K562 (cell line): ENCODE data around the gene WASF3.

Experiments
- ATF6 ChIP-seq: sonication (generic); formaldehyde crosslinking; IDR thresholded peaks from 2 replicates; pipeline ENCODE4 v1.4.0; 2020; ENCODE audit warnings: mild to moderate bottlenecking, missing genetic modification reagents
- CTCF ChIP-seq, 3 experiments: IDR thresholded peaks in 2 of 3; conservative IDR thresholded peaks in 1 of 3; 2 replicates each; pipeline ENCODE4 v1.5.1; 2011 to 2012; ENCODE audit warnings: low read length in 3 of 3, mild to moderate bottlenecking in 3 of 3, control low read depth in 2 of 3, improper control_type of control experiment in 1 of 3, inconsistent platforms in 1 of 3, low read depth in 1 of 3, mixed read lengths in 1 of 3, moderate library complexity in 1 of 3; ENCODE audit not compliant: insufficient read depth in 2 of 3
- ILF3 ChIP-seq: fragments of 450-650 bp; IDR thresholded peaks from 2 replicates; pipeline ENCODE4 v1.6.1; 2018; ENCODE audit warnings: antibody characterized with exemption, mild to moderate bottlenecking, moderate library complexity, borderline replicate concordance
- MAZ ChIP-seq, 2 experiments: fragments of 450-650 bp in 1 of 2; sonication (generic) in 1 of 2; formaldehyde crosslinking; IDR thresholded peaks in 1 of 2; conservative IDR thresholded peaks in 1 of 2; 2 replicates each; pipeline versions ENCODE4 v1.4.0 to v1.5.0; 2020; ENCODE audit warnings: mild to moderate bottlenecking in 1 of 2, missing genetic modification reagents in 1 of 2
- PHF8 ChIP-seq: fragments of 200-600 bp; sonication (generic); IDR thresholded peaks from 2 replicates; pipeline ENCODE4 v1.6.1; 2012; ENCODE audit warnings: mixed run types, mild to moderate bottlenecking, inconsistent platforms, low read length, moderate library complexity, borderline replicate concordance
- POLR2A ChIP-seq: fragments of 450-650 bp; conservative IDR thresholded peaks from 2 replicates; pipeline ENCODE4 v1.6.1; 2016
- POLR2AphosphoS2 ChIP-seq: IDR thresholded peaks from 2 replicates; pipeline ENCODE4 v1.6.1; 2012; ENCODE audit warnings: low read length, improper control_type of control experiment
- POLR2AphosphoS5 ChIP-seq: IDR thresholded peaks from 2 replicates; pipeline ENCODE4 v1.6.1; 2011; ENCODE audit warnings: mild to moderate bottlenecking, low read depth, low read length, moderate library complexity; ENCODE audit not compliant: control insufficient read depth, insufficient read depth
- SMARCA4 ChIP-seq: fragments of 450-650 bp; IDR thresholded peaks from 2 replicates; pipeline ENCODE4 v1.6.1; 2016
- SOX6 ChIP-seq: fragments of 450-650 bp; IDR thresholded peaks from 2 replicates; pipeline ENCODE4 v1.6.1; 2014; ENCODE audit warnings: mild to moderate bottlenecking
- SP1 ChIP-seq: sonication (generic); formaldehyde crosslinking; IDR thresholded peaks from 2 replicates; pipeline ENCODE4 v1.8.1; 2022; ENCODE audit warnings: mild to moderate bottlenecking, missing genetic modification reagents
- TAF15 ChIP-seq: fragments of 200-400 bp; formaldehyde crosslinking; IDR thresholded peaks from 2 replicates; pipeline ENCODE4 v1.6.1; 2017; ENCODE audit warnings: mild to moderate bottlenecking, low read depth, low read length, moderate library complexity
- ZKSCAN1 ChIP-seq: fragments of 150-350 bp; IDR thresholded peaks from 2 replicates; pipeline ENCODE4 v1.6.1; 2016; ENCODE audit warnings: low read depth, low read length
- ZNF24 ChIP-seq: fragments of 450-650 bp; IDR thresholded peaks from 2 replicates; pipeline ENCODE4 v1.6.1; 2016

DNA sequence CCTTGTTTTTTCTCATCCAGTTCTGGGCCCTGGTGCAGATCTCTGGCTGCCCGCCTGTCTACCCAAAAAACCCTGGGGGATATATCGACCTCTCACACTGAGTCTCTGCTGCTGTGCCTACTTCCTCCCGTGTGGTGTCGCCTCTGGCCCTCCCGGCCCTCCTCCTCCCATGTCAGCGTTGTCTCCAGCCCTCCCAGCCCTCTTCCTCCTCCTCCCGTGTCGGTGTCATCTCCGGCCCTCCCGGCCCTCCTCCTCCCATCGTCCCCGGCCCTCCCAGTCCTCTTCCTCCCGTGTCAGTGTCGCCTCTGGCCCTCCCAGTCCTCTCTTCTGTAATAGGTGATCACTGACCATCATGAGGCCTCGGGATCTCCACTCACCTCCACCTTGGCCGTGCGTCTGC, 121.3 kb downstream of the WASF3 start:
- no peak for TF ChIP-seq POLR2AphosphoS5
- TF ChIP-seq ZKSCAN1 = no peak
- no peak for TF ChIP-seq POLR2A
- TF ChIP-seq SOX6 = no peak
- no peak for TF ChIP-seq SP1 (CRISPR knock-in tag)
- TF ChIP-seq TAF15 = no peak
- no peak for TF ChIP-seq ILF3
- TF ChIP-seq POLR2AphosphoS2 = no peak
- no peak for TF ChIP-seq CTCF (IDR thresholded peaks at IDR 0.05 in 2 of 3, conservative IDR thresholded peaks at IDR 0.05 in 1 of 3; ENCODE audit: insufficient read depth in 2 of 3, low read depth in 1 of 3, low read length in 3 of 3)
- no peak for TF ChIP-seq PHF8
- no peak for TF ChIP-seq SMARCA4
- no peak for TF ChIP-seq ZNF24
- no peak for TF ChIP-seq MAZ (CRISPR knock-in tag; conservative IDR thresholded peaks at IDR 0.05 in 1 of 2, IDR thresholded peaks at IDR 0.05 in 1 of 2)
- TF ChIP-seq ATF6 (CRISPR knock-in tag) = no peak
